Heart left ventricle (tissue), 16 donors: ENCODE data around the gene NUDT3. TPM values are rescaled to one million over a fixed set of nuclear protein-coding genes. Genes with fewer than 3 reads are reported as not detected.

Experiments
- ATAC-seq, 4 donors: fragments of 200-7000 bp; cut with Tn5 transposase; one replicate each; pipeline ENCODE4 v1.9.1; 2020 to 2022; ENCODE audit warnings: moderate library complexity in 4 of 4, mild to moderate bottlenecking in 3 of 4, moderate number of reproducible peaks in 1 of 4
- DNase-seq, 5 donors: peaks; one replicate each; pipeline ENCODE4 v3.0.0-alpha.2; 2020
- H3K27ac ChIP-seq, 12 donors: fragments of 200-600 bp; sonication (generic) in 4 of 12; one replicate each; pipeline versions ENCODE4 v1.5.0 to v1.8.0; 2016 to 2022; ENCODE audit warnings: mild to moderate bottlenecking in 2 of 12
- H3K27me3 ChIP-seq, 9 donors: fragments of 200-600 bp; sonication (generic) in 2 of 9; one replicate each; pipeline versions ENCODE4 v1.5.1 to v1.8.0; 2016 to 2022; ENCODE audit warnings: mild to moderate bottlenecking in 3 of 9
- H3K36me3 ChIP-seq, 9 donors: fragments of 200-600 bp; sonication (generic) in 2 of 9; one replicate each; pipeline versions ENCODE4 v1.5.0 to v1.8.0; 2018 to 2022; ENCODE audit warnings: mild to moderate bottlenecking in 2 of 9
- H3K4me1 ChIP-seq, 12 donors: fragments of 200-600 bp; sonication (generic) in 4 of 12; one replicate each; pipeline versions ENCODE4 v1.5.0 to v1.8.0; 2016 to 2022; ENCODE audit warnings: mild to moderate bottlenecking in 3 of 12
- H3K4me3 ChIP-seq, 12 donors: fragments of 200-600 bp; sonication (generic) in 4 of 12; one replicate each; pipeline versions ENCODE4 v1.5.0 to v1.8.0; 2017 to 2022; ENCODE audit warnings: mild to moderate bottlenecking in 9 of 12, moderate library complexity in 4 of 12
- H3K9me3 ChIP-seq, 12 donors: fragments of 200-600 bp; sonication (generic) in 4 of 12; one replicate each; pipeline versions ENCODE4 v1.5.0 to v1.8.0; 2016 to 2022; ENCODE audit warnings: mild to moderate bottlenecking in 1 of 12
- POLR2A ChIP-seq, 2 donors: fragments of 450-650 bp; IDR thresholded peaks; one replicate each; pipeline ENCODE4 v1.6.1; 2017; ENCODE audit warnings: antibody characterized with exemption in 2 of 2, mild to moderate bottlenecking in 2 of 2, moderate library complexity in 2 of 2
- WGBS, 4 donors: extraction: QIAGEN DNeasy Blood & Tissue Kit in 2 of 4; methylation state at CpG; one replicate each; pipeline versions ENCODE4 v1.1.5 to v1.1.7; 2013 to 2018; 5-methylcytosine and 5-hydroxymethylcytosine counted together
- intact Hi-C, 10 donors: fragments of 100-400 bp; cut with DNase I; formaldehyde crosslinking; loops; one replicate each; pipeline versions ENCODE4 v1.11.1 to v1.14.2; 2022
- polyA plus RNA-seq, 2 donors: library from polyadenylated mRNA; stranded (reverse); fragments of 200-250 nt; gene quantifications; one replicate each; pipeline ENCODE4 v1.2.3, GENCODE V29; 2013
- total RNA-seq, 9 donors: library from RNA; depleted of rRNA in 2 of 9; stranded (reverse); fragments of >200 nt in 2 of 9; fragmentation: NEBNext Ultra II Directional in 3 of 9; extraction: Animal tissue kit (Norgen Biotek cat#: 25700) in 3 of 9; gene quantifications; one replicate each; pipeline versions ENCODE4 v1.1.0 to v1.2.4, GENCODE V29; 2016 to 2023
- TF ChIP-seq, protein P1 (sequence below), 12 donors: fragments of 200-600 bp; sonication (generic) in 4 of 12; IDR thresholded peaks; one replicate each; pipeline versions ENCODE4 v1.5.0 to v1.8.0; 2018 to 2022; ENCODE audit warnings: antibody characterized with exemption in 12 of 12, mild to moderate bottlenecking in 5 of 12
- donor health status: ischemic (EF 13 %, LVEDD 7.1; RV severe dilation, severe dysfunction).
- donor health status: healthy with polysubstance abuse.
- donor health status: DM: no; HTN: yes; CAD: no.
- donor health status: DM: no; HTN: no; CAD: no.
- donor health status: ischemic (EF 25% LVEDD 6.9; RV normal size, moderate dysfunction).
- donor health status: ischemic (EF 25% LVEDD 5.7; RV mildly dilated, moderate dysfunction).
- donor health status: healthy.
- donor health status: DM: yes; HTN: yes; CAD: no.
- donor health status: ischemic (EF 35%, LVEDD 5.7; RV mildly dilated, moderate dysfunction).
- donor health status: nonischemic (EF 11% LVEDD 7.7; RV severe dilation, severe dysfunction).
- donor health status: DM: yes; HTN: yes; CAD: no.
- donor health status: PGD.
- donor health status: ischemic (EF 29% LVEDD 5.4; RV normal size, mild dysfunction).
- donor health status: nonischemic (EF 23%, LVEDD 6.1; RV moderate dilation, normal function).

Gene NUDT3
- total and polyA plus RNA-seq, 11 donors = 15.9 to 68.4 (median 54.5) TPM

GRCh38 chr6:34248727-34249468 is 143.6 kb downstream of the NUDT3 start, which contains the start of gene SMIM29:
Gene SMIM29, minus strand, starts transcription at chr6:34249006. Its CDS starts 1,215 bp downstream, at chr6:34247791.
- Histone ChIP-seq H3K27me3 (no peaks in the 10 kb centered on the region), H3K36me3 (no peaks in the 10 kb centered on the region), H3K27ac (peak within 1 kb of the TSS; percentile 80 to 96 (median 94)), H3K9me3 (no peaks in the 10 kb centered on the region), H3K4me1 (peaks cover 0 to 38% (median 27%) of the 10 kb centered on the region in 12 donors), H3K4me3 (peak within 1 kb of the TSS; percentile 46 to 96 (median 88))
- TF ChIP-seq, protein P1, sequence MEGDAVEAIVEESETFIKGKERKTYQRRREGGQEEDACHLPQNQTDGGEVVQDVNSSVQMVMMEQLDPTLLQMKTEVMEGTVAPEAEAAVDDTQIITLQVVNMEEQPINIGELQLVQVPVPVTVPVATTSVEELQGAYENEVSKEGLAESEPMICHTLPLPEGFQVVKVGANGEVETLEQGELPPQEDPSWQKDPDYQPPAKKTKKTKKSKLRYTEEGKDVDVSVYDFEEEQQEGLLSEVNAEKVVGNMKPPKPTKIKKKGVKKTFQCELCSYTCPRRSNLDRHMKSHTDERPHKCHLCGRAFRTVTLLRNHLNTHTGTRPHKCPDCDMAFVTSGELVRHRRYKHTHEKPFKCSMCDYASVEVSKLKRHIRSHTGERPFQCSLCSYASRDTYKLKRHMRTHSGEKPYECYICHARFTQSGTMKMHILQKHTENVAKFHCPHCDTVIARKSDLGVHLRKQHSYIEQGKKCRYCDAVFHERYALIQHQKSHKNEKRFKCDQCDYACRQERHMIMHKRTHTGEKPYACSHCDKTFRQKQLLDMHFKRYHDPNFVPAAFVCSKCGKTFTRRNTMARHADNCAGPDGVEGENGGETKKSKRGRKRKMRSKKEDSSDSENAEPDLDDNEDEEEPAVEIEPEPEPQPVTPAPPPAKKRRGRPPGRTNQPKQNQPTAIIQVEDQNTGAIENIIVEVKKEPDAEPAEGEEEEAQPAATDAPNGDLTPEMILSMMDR (IDR thresholded peaks at IDR 0.05) = peak; percentile 86 to 100 (median 97)
- peak; percentile 24 to 84 for TF ChIP-seq POLR2A (IDR thresholded peaks at IDR 0.05)
- intact Hi-C loops = loop anchor here (1.0 to 10.0 kb wide), 9 partner anchors 52 to 356 kb away; partner anchors contain the start of gene NUDT3 (in 6 of the 10)
- ATAC-seq (peak; percentile 90 to 96 (median 93)), DNase-seq (peak; percentile 97 to 99 (median 97))
- WGBS, 4 donors = 0 to 1% (median 0%) methylated on average over 12 to 79 of the region's 79 CpGs

DNA sequence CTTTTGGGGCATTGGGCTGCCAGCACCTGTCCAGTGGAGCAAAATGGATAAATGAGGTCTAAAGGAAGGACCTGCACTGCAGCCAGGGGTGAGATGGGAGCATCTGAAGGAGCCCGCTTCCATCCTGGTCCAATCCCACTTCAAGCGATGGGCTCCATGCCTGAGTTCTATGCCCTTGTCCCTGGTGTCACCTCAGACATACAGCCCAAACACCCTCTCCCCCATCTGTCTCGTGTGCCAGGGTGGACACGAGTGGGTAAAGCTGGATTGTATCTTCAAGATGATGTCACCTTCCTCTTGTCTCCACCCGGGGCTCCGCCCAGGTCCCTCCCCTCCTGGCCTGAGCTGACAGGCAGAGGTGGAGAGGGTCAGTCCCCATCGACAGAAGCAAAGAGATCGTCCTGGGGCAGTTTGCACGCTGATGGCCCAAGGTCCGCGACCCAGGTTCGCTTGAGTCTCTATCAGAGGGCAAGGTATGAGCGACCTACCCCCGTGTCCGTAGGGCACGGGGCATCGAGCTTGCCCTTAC is 144.2 kb downstream of the NUDT3 start:
- peak; percentile 62 to 84 (median 79) for DNase-seq
- intact Hi-C loops = loop anchor here (2.0 to 10.0 kb wide), 6 partner anchors 51 to 357 kb away; partner anchors contain the start of gene NUDT3 (in 4 of the 10)
- ATAC-seq = peak; percentile 27 to 52 (median 44)
- no peaks in the 10 kb centered on the region for H3K9me3 ChIP-seq
- no peaks in the 10 kb centered on the region for H3K27me3 ChIP-seq
- no peak for TF ChIP-seq POLR2A (IDR thresholded peaks at IDR 0.05)
- peak overlapping the region; percentile 46 to 96 (median 88) for H3K4me3 ChIP-seq
- 7 to 13% (median 9%) methylated on average over 15 to 17 of the region's 17 CpGs for WGBS, 4 donors
- peaks cover 0 to 45% (median 29%) of the 10 kb centered on the region in 12 donors for H3K4me1 ChIP-seq
- peaks cover 0 to 5% (median 0%) of the 10 kb centered on the region in 9 donors for H3K36me3 ChIP-seq
- H3K27ac ChIP-seq = peak overlapping the region; percentile 80 to 96 (median 94)

DNA sequence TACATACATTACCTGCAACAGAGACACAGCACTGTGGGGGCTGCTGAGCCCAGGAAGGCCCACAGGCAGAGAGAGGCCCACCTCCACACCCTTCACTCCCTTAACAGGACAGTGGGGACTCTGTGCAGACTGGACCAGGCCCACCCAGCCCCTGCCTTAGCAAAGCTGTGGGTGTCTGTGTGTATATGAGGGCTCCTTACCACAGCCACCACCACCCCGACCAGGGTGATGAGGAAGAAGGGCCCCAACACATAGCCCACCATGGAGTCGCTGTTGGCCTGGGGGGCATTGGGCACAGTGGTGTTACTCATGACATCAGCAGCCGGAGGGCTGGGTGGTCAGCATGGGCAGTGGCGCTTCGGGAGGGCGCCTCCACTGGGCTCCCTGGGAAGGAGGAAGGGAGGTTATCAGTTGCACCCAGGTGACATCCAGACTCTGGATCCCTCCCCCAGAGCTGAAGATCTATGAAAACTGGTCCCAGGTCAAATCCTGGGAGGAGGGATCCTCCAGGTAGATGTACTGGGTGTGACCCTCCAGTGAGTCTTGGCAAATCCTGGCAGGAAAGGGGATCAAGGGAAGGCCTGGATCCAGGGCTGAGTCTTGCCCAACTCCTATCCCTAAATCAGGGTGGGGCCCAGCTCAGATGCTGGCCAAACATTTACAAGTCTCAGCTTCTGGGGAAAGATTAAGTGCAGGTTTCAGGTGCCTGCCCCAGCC is 144.8 kb downstream of the NUDT3 start:
- ATAC-seq = no peak
- WGBS, 4 donors = 33 to 97% (median 89%) methylated on average over 1 to 6 of the region's 6 CpGs
- Histone ChIP-seq H3K27me3 (no peaks in the 10 kb centered on the region), H3K9me3 (no peaks in the 10 kb centered on the region), H3K36me3 (peaks cover 0 to 11% (median 0%) of the 10 kb centered on the region in 9 donors), H3K4me1 (peaks cover 0 to 45% (median 29%) of the 10 kb centered on the region in 12 donors), H3K27ac (peak overlapping the region in 10 of 12 donors; percentile 87 to 96 (median 94)), H3K4me3 (peak overlapping the region in 9 of 12 donors; percentile 77 to 96 (median 89))
- DNase-seq = peak in 1 of 5 donors; percentile 64
- intact Hi-C loops = loop anchor here (2.0 to 10.0 kb wide), 6 partner anchors 50 to 357 kb away; partner anchors contain the start of gene NUDT3 (in 4 of the 10)
- no peak for TF ChIP-seq POLR2A (IDR thresholded peaks at IDR 0.05)
- TF ChIP-seq, protein P1 (IDR thresholded peaks at IDR 0.05) = no peak

DNA sequence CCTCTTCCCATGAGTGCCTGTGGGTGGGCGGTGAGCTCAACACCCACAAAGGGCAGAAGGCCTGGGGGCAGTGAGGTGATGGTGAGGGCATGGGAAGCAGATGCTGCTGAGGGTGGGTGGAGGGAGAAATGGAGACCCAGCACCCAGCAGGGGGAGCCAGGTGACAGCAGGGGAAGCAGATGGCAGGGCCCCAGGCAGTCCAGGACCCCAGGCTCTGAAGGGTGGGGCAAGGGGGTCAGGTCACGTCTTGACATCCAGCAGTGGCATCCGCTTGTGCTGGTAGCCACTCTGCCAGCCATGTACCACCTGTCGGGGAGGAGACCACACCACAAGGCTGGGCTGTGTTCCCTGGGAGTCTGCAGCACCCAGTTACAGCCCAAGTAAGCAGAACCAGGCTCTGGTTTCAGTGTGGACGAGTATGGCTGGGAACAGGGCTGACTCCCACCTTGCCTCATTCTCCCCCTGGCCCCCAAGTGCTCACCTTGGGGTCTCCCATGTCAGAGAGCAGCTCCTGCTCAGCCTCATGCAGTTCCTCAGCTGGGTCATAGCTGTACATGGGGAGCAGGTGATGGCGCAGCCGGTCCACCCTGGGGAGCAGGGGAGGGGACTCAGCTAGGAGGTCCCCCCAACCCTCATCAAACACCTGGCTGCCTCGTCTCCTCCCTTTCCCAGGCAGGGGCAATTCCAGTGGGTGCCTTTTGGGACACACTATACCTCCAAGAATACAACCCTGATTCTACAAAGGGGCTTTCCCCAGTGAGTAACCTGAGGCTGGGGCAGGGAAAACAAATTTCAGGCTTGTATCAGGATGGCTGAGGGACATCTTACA is 145.7 kb downstream of the NUDT3 start:
- 70 to 86% (median 78%) methylated on average over 8 of the region's 8 CpGs for WGBS, 4 donors
- Histone ChIP-seq H3K4me3 (no peak overlapping the region), H3K9me3 (no peaks in the 10 kb centered on the region), H3K27me3 (no peaks in the 10 kb centered on the region), H3K36me3 (peaks cover 0 to 19% (median 0%) of the 10 kb centered on the region in 9 donors), H3K4me1 (peaks cover 0 to 49% (median 29%) of the 10 kb centered on the region in 12 donors), H3K27ac (peak overlapping the region in 1 of 12 donors; percentile 2)
- ATAC-seq (no peak), DNase-seq (peak in 3 of 5 donors; percentile 37 to 61 (median 56))
- intact Hi-C loops = loop anchor here in 5 of 10 donors (2.0 to 10.0 kb wide), 4 partner anchors 49 to 358 kb away; no protein-coding TSS in a partner anchor
- no peak for TF ChIP-seq POLR2A (IDR thresholded peaks at IDR 0.05)
- TF ChIP-seq, protein P1 (IDR thresholded peaks at IDR 0.05) = peak in 11 of 12 donors; percentile 12 to 50 (median 35)
